Kidney (tissue), 14 donors: ENCODE data around the gene CFP. TPM values are rescaled to one million over a fixed set of nuclear protein-coding genes. Genes with fewer than 3 reads are reported as not detected.
A peak's percentile ranks its signal among the peaks of the same experiment; 100 is the strongest.

ENCODE experiments used
- DNase-seq, 5 donors: peaks; one replicate each; pipeline ENCODE4 v3.0.0-alpha.2; 2013 to 2020
- FAIRE-seq: peaks from 2 replicates; lab custom pipeline; 2012; peaks lifted over from hg19 to GRCh38; lab: Jason Lieb, UNC
- H3K27ac ChIP-seq, 2 donors: one replicate each; pipeline ENCODE4 v1.7.0; 2013; ENCODE audit warnings: low read depth in 2 of 2, low read length in 2 of 2, inconsistent platforms in 1 of 2
- H3K27me3 ChIP-seq: one replicate; pipeline ENCODE4 v1.7.1; 2013; ENCODE audit warnings: low read length, inconsistent platforms; ENCODE audit not compliant: control insufficient read depth, insufficient read depth
- H3K36me3 ChIP-seq, 3 donors: one replicate each; pipeline versions ENCODE4 v1.7.0 to v1.7.1; 2013; ENCODE audit warnings: low read length in 3 of 3, control low read depth in 1 of 3, inconsistent platforms in 1 of 3; ENCODE audit not compliant: insufficient read depth in 3 of 3, control insufficient read depth in 2 of 3
- H3K4me1 ChIP-seq, 3 donors: one replicate each; pipeline versions ENCODE4 v1.7.0 to v1.7.1; 2013; ENCODE audit warnings: low read length in 3 of 3, inconsistent platforms in 1 of 3, low read depth in 1 of 3; ENCODE audit not compliant: control insufficient read depth in 2 of 3, insufficient read depth in 2 of 3
- H3K4me3 ChIP-seq, 3 donors: one replicate each; pipeline versions ENCODE4 v1.7.0 to v1.8.1; 2013; ENCODE audit warnings: low read length in 3 of 3, control low read depth in 1 of 3, inconsistent platforms in 1 of 3
- H3K9ac ChIP-seq, 3 donors: one replicate each; pipeline versions ENCODE4 v1.7.0 to v1.7.1; 2013; ENCODE audit warnings: low read length in 3 of 3, control low read depth in 1 of 3, inconsistent platforms in 1 of 3
- H3K9me3 ChIP-seq, 3 donors: one replicate each; pipeline versions ENCODE4 v1.7.0 to v1.7.1; 2013; ENCODE audit warnings: low read length in 3 of 3, control low read depth in 1 of 3, inconsistent platforms in 1 of 3; ENCODE audit not compliant: control insufficient read depth in 2 of 3, insufficient read depth in 1 of 3
- intact Hi-C: fragments of 100-400 bp; cut with DNase I; formaldehyde crosslinking; loops from one replicate; pipeline ENCODE4 v1.11.1; 2022
- polyA plus RNA-seq: library from polyadenylated mRNA; stranded (reverse); fragments of 350-450 nt; fragmentation: Illumina TruSeq; extraction: RNeasy Lipid Tissue Mini Kit (QIAGEN cat#74804); gene quantifications from one replicate; pipeline ENCODE4 v1.2.3, GENCODE V29; 2014; ENCODE audit warnings: low read depth, low replicate concordance; ENCODE audit not compliant: insufficient read depth
- total RNA-seq: library from RNA; stranded (reverse); fragmentation: NEBNext Ultra II Directional; extraction: Animal tissue kit (Norgen Biotek cat#: 25700); gene quantifications from one replicate; pipeline ENCODE4 v1.2.1, GENCODE V29; 2021
- TF ChIP-seq, protein P1 (sequence below): IDR thresholded peaks from 3 replicates; pipeline ENCODE4 v1.5.1; 2012; ENCODE audit warnings: mild to moderate bottlenecking, moderate library complexity, borderline replicate concordance; ENCODE audit not compliant: insufficient read depth; ENCODE audit errors: extremely low read depth
- donor health status: control.
- donor health status: control.
- donor health status: control.
- donor health status: control.
- donor health status: control.
- donor health status: DM: yes; HTN: yes; CAD: no.
- donor health status: Normal renal cell carcinoma (clear cell type).

CFP gene
- total and polyA plus RNA-seq, 2 donors from 2014 or later = 2.1 to 8.3 TPM

DNA sequence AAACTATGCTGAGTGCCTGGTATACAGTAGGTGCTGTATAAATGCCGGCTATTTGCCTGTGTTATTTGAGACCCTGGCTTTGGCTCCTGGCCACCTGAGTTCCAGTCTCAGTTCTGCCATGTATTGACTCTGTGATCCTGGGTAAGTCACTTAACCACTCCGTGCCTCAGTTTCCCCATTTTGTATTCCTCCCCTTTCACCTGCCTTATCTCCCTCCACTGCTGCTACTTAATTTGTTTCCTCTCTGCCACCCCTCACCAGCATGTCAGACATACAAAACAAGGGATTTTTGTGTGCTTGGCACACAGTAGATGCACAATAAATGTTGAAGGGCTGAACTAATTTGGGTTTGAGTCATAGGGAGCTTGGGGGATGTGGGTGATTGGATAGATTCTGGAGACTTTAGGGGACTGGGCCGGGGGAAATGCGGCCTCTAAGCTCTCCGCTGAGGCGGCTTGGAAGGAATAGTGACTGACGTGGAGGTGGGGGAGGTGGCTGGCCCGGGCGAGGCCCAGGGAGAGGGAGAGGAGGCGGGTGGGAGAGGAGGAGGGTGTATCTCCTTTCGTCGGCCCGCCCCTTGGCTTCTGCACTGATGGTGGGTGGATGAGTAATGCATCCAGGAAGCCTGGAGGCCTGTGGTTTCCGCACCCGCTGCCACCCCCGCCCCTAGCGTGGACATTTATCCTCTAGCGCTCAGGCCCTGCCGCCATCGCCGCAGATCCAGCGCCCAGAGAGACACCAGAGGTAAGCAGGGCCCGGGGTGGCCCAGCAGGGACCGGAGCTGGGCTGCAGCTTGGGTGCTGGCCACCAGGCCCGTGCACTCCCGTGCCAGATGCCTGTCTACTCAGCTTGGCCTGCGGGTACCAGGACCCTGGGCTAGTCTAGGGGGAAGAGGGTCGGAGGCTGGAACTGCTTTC lies 47.7 kb downstream of the CFP start, which contains the start of gene TIMP1:
TSS of gene TIMP1 (plus strand) at position 706 of the 917 bp plus-strand sequence. CDS start 980 bp downstream, outside the sequence.
- intact Hi-C loops = no loop called here
- FAIRE-seq (no peak), DNase-seq (peak; percentile 82 to 96 (median 90))
- no peaks in the 10 kb centered on the region for H3K27me3 ChIP-seq
- H3K36me3 ChIP-seq = no peaks in the 10 kb centered on the region
- peak within 1 kb of the TSS; percentile 33 to 46 (median 42) for H3K4me3 ChIP-seq
- peaks cover 0 to 4% (median 0%) of the 10 kb centered on the region in 3 donors for H3K4me1 ChIP-seq
- TF ChIP-seq, protein P1, sequence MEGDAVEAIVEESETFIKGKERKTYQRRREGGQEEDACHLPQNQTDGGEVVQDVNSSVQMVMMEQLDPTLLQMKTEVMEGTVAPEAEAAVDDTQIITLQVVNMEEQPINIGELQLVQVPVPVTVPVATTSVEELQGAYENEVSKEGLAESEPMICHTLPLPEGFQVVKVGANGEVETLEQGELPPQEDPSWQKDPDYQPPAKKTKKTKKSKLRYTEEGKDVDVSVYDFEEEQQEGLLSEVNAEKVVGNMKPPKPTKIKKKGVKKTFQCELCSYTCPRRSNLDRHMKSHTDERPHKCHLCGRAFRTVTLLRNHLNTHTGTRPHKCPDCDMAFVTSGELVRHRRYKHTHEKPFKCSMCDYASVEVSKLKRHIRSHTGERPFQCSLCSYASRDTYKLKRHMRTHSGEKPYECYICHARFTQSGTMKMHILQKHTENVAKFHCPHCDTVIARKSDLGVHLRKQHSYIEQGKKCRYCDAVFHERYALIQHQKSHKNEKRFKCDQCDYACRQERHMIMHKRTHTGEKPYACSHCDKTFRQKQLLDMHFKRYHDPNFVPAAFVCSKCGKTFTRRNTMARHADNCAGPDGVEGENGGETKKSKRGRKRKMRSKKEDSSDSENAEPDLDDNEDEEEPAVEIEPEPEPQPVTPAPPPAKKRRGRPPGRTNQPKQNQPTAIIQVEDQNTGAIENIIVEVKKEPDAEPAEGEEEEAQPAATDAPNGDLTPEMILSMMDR = no peak
- H3K9me3 ChIP-seq = no peaks in the 10 kb centered on the region
- H3K9ac ChIP-seq = peak within 1 kb of the TSS; percentile 26 to 41 (median 26)
- peak within 1 kb of the TSS in 1 of 2 donors; percentile 63 for H3K27ac ChIP-seq

DNA sequence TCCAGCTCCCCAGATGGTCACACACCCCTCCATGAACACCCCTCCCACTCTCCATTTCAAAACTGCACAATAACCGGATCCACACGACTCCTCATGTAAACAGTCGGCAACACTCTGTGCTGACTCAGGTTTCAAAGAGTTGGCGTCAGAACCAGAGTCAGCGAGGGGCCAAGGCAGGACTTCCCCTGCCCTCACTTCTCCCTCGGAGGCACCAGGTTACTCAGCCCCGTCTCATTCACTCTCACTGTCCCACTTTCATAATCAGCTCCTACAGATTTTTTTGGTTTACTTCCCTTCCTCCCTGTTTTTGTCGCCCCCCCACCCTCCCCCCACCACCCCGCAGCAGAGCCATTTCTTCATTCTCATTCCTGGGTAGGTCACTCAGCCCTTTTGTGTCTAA lies 50.2 kb downstream of the CFP start:
- TF ChIP-seq, protein P1 = no peak
- Histone ChIP-seq H3K27ac (no peak overlapping the region), H3K4me3 (no peak overlapping the region), H3K36me3 (no peaks in the 10 kb centered on the region), H3K27me3 (no peaks in the 10 kb centered on the region), H3K9me3 (no peaks in the 10 kb centered on the region), H3K4me1 (peaks cover 0 to 4% (median 0%) of the 10 kb centered on the region in 3 donors), H3K9ac (no peak overlapping the region)
- intact Hi-C loops = no loop called here
- FAIRE-seq (no peak), DNase-seq (no peak)

DNA sequence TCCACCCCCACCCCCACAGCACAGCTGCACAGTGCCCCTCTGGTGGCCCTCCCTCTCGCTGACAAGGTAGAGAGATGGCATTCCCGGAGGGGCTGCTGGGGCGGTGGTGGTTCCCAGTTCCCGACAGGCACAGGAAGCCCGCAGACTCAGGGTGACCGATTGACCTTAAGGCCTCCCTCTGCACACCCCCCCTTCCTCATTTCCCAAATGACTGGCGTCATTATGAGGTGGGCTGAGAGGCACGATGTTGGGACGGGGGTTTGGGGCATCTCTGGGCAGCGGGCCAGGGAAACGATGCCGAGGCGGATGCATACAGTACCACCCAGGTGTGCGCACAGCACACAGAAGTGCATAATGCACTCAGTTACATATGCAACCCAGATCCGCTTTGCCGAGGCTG lies 51.0 kb downstream of the CFP start:
- FAIRE-seq (no peak), DNase-seq (peak in 2 of 5 donors; percentile 13 to 43)
- no peak overlapping the region for H3K27ac ChIP-seq
- TF ChIP-seq, protein P1 = no peak
- H3K4me3 ChIP-seq = no peak overlapping the region
- no peaks in the 10 kb centered on the region for H3K9me3 ChIP-seq
- H3K9ac ChIP-seq = no peak overlapping the region
- intact Hi-C loops = no loop called here
- H3K36me3 ChIP-seq = no peaks in the 10 kb centered on the region
- no peaks in the 10 kb centered on the region for H3K27me3 ChIP-seq
- H3K4me1 ChIP-seq = peaks cover 0 to 4% (median 0%) of the 10 kb centered on the region in 3 donors
